Esophagus muscularis mucosa (tissue), 3 donors: ENCODE measurements around the gene ADGRV1.

ENCODE experiments used
- CTCF ChIP-seq, 3 experiments: fragments of 200-600 bp in 2 of 3; fragments of 450-650 bp in 1 of 3; sonication (generic) in 2 of 3; IDR thresholded peaks; one replicate each; pipeline ENCODE4 v1.5.1; 2017 to 2019; ENCODE audit warnings: antibody characterized with exemption in 3 of 3, mild to moderate bottlenecking in 2 of 3, moderate library complexity in 1 of 3
- POLR2A ChIP-seq: fragments of 450-650 bp; IDR thresholded peaks from one replicate; pipeline ENCODE4 v1.6.1; 2017; ENCODE audit warnings: antibody characterized with exemption, moderate library complexity, mild to moderate bottlenecking, low read depth
- POLR2AphosphoS5 ChIP-seq, 2 donors: sonication (generic); formaldehyde crosslinking; IDR thresholded peaks; one replicate each; pipeline ENCODE4 v1.6.1; 2017; ENCODE audit warnings: antibody characterized with exemption in 2 of 2

GRCh38 chr5:91109634-91110033, 551.0 kb downstream of the ADGRV1 start:
- TF ChIP-seq CTCF (IDR thresholded peaks at IDR 0.05) (no peak), POLR2A (no peak), POLR2AphosphoS5 (IDR thresholded peaks at IDR 0.05) (no peak)
